Activated T-helper 17 cell treated with anti-CD3 and anti-CD28 coated beads, Interleukin-2, amount 50 U/mL, for 72 hours (primary cell): ENCODE data around the gene POLD4. TPM values are rescaled to one million over a fixed set of nuclear protein-coding genes. Genes with fewer than 3 reads are reported as not detected.

Source experiments
- ATAC-seq: fragments of 150-1000 bp; cut with Tn5 transposase; replicated peaks from 2 replicates; pipeline ENCODE4 v1.10.0; 2021; ENCODE audit warnings: mild to moderate bottlenecking, moderate library complexity
- H3K27ac Mint-ChIP-seq: one replicate; pipeline ENCODE4 v1.8.0; 2022; ENCODE audit warnings: mixed read lengths
- H3K27me3 Mint-ChIP-seq: one replicate; pipeline ENCODE4 v1.8.0; 2022; ENCODE audit warnings: mixed read lengths
- H3K36me3 Mint-ChIP-seq: one replicate; pipeline ENCODE4 v1.8.0; 2022; ENCODE audit warnings: low read depth, mild to moderate bottlenecking, mixed read lengths
- H3K4me1 Mint-ChIP-seq: one replicate; pipeline ENCODE4 v1.8.0; 2022; ENCODE audit warnings: mixed read lengths
- H3K4me3 Mint-ChIP-seq: one replicate; pipeline ENCODE4 v1.8.0; 2022; ENCODE audit warnings: mild to moderate bottlenecking, mixed read lengths
- H3K9me3 Mint-ChIP-seq: one replicate; pipeline ENCODE4 v1.8.0; 2022; ENCODE audit warnings: mixed read lengths
- total RNA-seq, 2 donors: library from RNA; stranded (reverse); gene quantifications; one replicate each; pipeline ENCODE4 v1.2.3, GENCODE V29; 2022

Gene POLD4
- total RNA-seq, 2 donors from 2014 or later: 32.4 to 60.2 TPM

DNA sequence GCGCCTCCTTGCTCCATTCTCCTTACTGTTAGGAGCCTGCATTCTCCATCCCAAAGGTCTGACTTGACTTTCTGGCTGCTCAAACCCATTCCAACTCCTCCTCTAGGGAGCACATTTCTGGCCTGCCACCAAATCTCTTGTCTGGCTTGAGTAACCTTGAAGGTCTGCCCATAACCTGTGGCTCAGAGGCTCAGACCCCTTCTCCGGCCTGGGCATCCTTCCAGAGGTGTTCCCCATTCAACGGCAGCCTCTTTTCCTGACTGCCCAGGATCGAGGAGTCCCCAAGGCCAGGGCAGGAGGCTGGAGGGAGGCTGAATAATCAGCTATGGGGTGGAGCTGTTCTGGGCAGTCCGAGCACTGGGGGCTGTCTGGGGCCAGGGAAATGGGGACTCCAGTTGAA is 40.6 kb upstream of the POLD4 start:
- Mint-ChIP-seq H3K4me1 (peaks cover 24% of the 10 kb centered on the region), H3K9me3 (no peaks in the 10 kb centered on the region), H3K27me3 (no peaks in the 10 kb centered on the region), H3K4me3 (peak overlapping the region; percentile 89), H3K36me3 (peaks cover 57% of the 10 kb centered on the region), H3K27ac (no peak overlapping the region)
- ATAC-seq: no peak

DNA sequence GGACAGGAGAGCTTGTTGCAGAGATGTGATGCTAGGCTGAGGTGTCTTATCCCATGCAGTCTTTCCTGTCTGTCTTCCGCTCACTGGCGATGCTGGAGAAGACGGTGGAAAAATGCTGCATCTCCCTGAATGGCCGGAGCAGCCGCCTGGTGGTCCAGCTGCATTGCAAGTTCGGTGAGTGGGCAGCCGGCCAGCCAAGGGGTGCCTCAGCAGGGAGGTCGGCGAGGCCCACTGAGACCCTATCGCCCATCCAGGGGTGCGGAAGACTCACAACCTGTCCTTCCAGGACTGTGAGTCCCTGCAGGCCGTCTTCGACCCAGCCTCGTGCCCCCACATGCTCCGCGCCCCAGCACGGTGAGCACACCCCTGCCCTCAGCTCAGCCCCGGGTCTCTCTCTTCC is 40.1 kb upstream of the POLD4 start:
- Mint-ChIP-seq H3K36me3 (peaks cover 51% of the 10 kb centered on the region), H3K4me3 (peak overlapping the region; percentile 89), H3K27ac (no peak overlapping the region), H3K9me3 (no peaks in the 10 kb centered on the region), H3K27me3 (no peaks in the 10 kb centered on the region), H3K4me1 (peaks cover 25% of the 10 kb centered on the region)
- no peak for ATAC-seq

DNA sequence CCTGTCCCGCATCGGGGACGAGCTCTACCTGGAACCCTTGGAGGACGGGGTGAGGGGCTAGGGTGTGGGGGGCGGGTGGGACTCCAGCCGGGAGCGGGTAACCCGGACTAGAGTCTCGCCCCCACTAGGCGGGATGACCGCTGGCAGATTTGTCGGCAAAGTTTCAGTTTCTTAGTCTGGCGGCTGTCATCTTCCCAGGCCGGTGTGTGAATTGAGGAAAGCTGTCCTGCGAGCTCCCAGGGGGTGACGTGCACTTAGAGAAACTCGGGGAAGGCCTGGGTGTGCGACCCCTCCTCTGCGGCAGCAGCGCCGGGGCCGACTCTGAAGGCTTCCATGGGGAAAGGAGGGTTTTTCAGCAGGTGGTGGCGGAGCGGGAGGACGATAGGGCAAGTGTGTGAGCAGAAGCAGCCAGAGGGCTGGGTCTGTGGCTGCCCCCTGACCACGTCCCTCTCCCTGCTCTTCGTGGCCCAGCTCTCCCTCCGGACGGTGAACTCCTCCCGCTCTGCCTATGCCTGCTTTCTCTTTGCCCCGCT is 38.9 kb upstream of the POLD4 start:
- Mint-ChIP-seq H3K4me3 (peak overlapping the region; percentile 89), H3K4me1 (peaks cover 19% of the 10 kb centered on the region), H3K27me3 (no peaks in the 10 kb centered on the region), H3K9me3 (no peaks in the 10 kb centered on the region), H3K27ac (peak overlapping the region; percentile 86), H3K36me3 (peaks cover 40% of the 10 kb centered on the region)
- ATAC-seq: peak; percentile 23

DNA sequence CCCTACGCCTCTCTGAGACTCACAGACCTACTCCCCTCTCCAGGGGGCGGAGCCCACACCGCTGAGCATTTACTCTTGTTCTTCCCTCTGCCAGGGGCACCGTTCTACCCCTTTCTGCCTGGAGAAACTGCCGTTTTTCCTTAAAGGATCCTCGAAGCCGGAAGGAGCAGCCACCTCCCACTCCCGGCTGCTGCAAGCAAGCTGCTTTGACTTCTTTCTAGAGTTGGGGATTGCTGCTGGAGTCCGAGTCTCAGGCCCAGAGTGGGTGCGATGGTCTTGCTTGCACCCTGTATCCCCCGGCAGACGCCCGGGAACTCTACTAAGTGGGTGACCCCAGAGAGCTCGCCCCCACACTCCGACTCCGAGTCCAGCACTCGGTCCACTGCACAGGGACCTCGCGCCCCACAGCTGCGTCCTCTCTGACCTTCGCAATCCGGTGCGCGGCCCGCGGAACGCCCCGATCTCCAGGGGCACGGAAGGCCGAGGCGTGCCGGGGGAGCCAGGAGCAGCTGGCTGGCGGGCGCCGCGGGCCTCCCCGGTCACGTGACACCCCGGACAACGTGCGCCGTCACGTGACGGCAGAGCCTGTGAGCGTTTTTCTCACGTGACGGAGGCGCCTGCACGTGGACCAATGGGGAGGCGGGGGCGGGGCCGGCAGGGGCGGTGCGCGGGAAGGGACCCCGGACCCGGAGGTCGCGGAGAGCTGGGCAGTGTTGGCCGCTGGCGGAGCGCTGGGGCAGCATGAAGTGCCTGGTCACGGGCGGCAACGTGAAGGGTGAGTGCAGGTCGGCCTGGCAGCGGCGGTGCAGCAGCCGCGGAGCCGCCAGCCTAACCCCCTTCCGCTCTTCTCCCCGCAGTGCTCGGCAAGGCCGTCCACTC is 38.2 kb upstream of the POLD4 start, which contains the start of gene RAD9A:
Gene RAD9A (plus strand): TSS at position 683 of the 879 bp plus-strand sequence. CDS start 59 bp downstream, at position 742.
- H3K27ac Mint-ChIP-seq: peak within 1 kb of the TSS; percentile 88
- H3K27me3 Mint-ChIP-seq: no peaks in the 10 kb centered on the region
- peak; percentile 83 for ATAC-seq
- H3K4me3 Mint-ChIP-seq: peak within 1 kb of the TSS; percentile 89
- H3K9me3 Mint-ChIP-seq: no peaks in the 10 kb centered on the region
- peaks cover 33% of the 10 kb centered on the region for H3K36me3 Mint-ChIP-seq
- H3K4me1 Mint-ChIP-seq: peaks cover 15% of the 10 kb centered on the region

DNA sequence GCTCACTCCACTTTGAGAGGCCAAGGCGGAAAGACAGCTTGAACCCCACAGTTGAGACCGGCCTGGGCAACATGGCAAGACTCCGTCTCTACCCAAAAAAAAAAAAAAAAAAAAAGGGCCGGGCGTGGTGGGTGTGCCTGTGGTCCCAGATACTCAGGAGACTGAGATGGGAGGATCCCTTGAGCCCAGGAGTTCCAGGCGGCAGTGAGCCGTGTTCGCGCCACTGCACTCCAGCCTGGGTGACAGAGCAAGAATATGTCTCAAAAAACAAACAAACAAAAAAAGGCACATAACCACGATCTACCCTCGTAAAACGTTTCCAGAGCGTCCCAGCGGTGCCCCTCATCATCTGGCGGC is 37.6 kb upstream of the POLD4 start:
- ATAC-seq: no peak
- peak overlapping the region; percentile 88 for H3K27ac Mint-ChIP-seq
- peak overlapping the region; percentile 89 for H3K4me3 Mint-ChIP-seq
- H3K27me3 Mint-ChIP-seq: no peaks in the 10 kb centered on the region
- peaks cover 15% of the 10 kb centered on the region for H3K4me1 Mint-ChIP-seq
- no peaks in the 10 kb centered on the region for H3K9me3 Mint-ChIP-seq
- peaks cover 27% of the 10 kb centered on the region for H3K36me3 Mint-ChIP-seq

DNA sequence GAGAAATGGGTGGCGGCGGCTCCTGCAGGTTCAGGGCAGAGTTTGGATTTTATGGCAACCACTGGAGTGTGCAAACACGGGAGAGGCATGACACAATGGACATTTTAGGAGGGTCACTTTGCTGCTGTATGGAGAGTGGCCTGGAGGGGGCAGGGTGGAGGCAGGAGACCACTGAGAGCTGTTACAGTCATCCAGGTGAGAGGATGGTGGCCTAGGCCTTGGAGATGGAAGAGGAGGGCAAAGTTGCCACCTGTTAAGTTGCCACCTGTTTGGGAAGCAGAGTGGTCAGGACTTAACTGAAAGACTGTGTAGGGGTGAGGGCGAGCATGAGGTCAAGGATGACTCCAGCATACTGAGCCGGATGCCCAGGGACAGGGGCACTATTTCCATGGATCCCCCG is 36.1 kb upstream of the POLD4 start:
- Mint-ChIP-seq H3K4me1 (peaks cover 15% of the 10 kb centered on the region), H3K4me3 (peak overlapping the region; percentile 70), H3K9me3 (no peaks in the 10 kb centered on the region), H3K27ac (peak overlapping the region; percentile 74), H3K36me3 (peaks cover 18% of the 10 kb centered on the region), H3K27me3 (no peaks in the 10 kb centered on the region)
- ATAC-seq: peak; percentile 58

DNA sequence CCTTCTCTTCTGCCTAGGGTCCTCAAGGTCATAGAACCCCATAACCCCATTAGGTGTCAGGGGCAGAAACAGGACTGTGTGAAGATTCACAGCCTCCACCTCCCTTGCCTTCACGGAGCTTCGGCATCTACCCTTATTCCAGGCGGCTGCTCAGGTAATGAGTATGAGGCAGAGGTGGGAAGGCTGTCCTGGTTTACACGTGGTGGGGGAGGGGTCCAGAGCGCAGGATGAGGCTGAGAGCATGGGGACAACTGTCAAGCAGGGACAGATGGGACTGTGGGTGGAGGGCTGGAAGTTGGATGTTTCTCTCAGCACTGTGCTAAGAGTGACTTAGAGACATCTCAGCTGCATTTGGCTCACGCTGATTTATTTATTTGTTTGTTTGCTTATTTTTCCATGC is 34.2 kb upstream of the POLD4 start:
- no peaks in the 10 kb centered on the region for H3K9me3 Mint-ChIP-seq
- no peak overlapping the region for H3K27ac Mint-ChIP-seq
- H3K4me3 Mint-ChIP-seq: no peak overlapping the region
- H3K27me3 Mint-ChIP-seq: no peaks in the 10 kb centered on the region
- H3K4me1 Mint-ChIP-seq: peaks cover 13% of the 10 kb centered on the region
- H3K36me3 Mint-ChIP-seq: peaks cover 4% of the 10 kb centered on the region
- no peak for ATAC-seq

DNA sequence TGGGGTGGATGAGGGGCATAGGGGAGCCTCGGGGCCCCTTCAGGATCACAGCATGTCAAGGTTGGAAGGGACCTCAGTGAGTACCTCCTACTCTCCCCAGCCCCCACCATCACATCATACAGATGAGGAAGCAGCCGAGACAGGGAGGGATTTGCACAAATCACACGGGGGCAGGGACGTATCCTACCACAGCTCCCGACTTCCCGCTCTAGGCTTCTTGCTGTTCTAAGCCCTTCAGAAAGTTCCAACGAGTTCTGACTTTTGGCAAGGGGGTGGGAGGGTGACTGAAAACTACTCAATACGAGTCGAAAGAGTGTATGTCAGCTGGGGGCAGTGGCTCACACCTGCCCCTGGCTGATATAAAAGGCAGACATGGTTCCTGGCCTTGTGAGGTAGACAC is 33.7 kb upstream of the POLD4 start:
- ATAC-seq: no peak
- H3K27ac Mint-ChIP-seq: no peak overlapping the region
- H3K36me3 Mint-ChIP-seq: no peaks in the 10 kb centered on the region
- H3K27me3 Mint-ChIP-seq: no peaks in the 10 kb centered on the region
- H3K4me3 Mint-ChIP-seq: no peak overlapping the region
- H3K9me3 Mint-ChIP-seq: no peaks in the 10 kb centered on the region
- peaks cover 15% of the 10 kb centered on the region for H3K4me1 Mint-ChIP-seq

DNA sequence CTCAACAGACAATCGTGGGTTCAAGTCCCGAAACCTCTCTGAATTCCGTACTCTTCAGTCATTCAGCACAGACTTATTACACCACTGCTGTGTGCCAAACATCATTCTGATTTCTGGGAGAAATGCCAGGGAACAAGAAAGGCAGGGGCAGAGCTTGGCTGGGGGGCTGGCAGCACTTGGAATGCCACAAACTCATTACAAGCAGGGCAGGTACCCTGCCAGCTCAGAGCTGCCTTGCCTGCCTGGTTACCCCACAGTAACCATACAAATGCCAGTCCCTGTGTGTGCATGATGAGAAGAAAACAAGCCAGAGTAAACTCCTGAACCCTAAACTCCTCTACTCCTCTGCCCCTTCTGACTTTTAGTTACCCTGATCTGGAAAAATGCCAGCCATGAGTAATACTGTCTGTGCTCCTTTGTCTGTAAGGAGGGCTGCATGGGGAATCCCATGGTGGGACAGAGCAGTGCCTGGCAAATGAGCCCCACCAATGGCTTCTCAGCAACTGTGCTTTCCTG is 31.6 kb upstream of the POLD4 start:
- Mint-ChIP-seq H3K4me1 (peaks cover 15% of the 10 kb centered on the region), H3K36me3 (no peaks in the 10 kb centered on the region), H3K27me3 (no peaks in the 10 kb centered on the region), H3K4me3 (no peak overlapping the region), H3K27ac (no peak overlapping the region), H3K9me3 (no peaks in the 10 kb centered on the region)
- ATAC-seq: no peak

DNA sequence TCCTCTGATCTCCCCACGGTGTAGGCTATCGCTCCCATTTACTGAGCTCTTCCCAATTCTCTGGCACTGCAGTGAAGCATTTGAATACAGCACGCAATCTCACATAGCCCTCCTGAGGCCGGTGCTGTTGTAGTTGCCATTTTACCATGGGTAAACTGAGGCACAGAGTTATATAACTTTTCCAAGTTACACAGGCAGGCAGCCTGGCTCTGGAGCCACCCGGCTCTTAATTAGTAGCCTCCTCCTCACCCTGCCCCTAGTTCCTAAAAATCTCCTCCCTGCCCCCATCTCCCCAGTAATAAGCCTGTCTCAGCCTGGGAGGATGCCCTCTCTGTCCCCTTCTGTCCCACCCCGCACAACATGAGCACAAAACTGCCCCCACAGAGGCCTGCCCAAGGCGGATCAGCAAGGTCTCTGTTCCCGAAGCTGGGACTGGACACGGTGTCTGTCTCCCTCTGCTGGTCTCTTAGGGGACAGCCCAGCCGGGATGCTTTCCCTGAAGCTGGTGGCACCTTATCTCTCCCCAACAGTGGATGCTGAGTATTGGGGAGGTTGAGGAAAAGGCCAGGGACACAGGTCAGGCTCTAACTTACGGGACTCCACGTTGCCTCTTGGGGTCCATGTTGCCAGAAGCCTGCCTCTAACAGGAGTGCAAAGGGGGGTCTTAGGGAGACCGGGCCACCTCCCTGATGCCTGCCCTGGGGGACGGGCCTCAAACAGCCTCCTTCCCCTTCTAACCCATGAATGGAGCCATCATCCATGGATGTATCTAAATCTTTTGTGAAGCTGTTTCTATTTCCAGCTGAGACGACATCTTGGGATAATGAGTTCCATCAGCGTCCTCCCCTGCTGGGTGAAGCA is 29.2 kb upstream of the POLD4 start:
- no peak overlapping the region for H3K4me3 Mint-ChIP-seq
- peaks cover 5% of the 10 kb centered on the region for H3K4me1 Mint-ChIP-seq

DNA sequence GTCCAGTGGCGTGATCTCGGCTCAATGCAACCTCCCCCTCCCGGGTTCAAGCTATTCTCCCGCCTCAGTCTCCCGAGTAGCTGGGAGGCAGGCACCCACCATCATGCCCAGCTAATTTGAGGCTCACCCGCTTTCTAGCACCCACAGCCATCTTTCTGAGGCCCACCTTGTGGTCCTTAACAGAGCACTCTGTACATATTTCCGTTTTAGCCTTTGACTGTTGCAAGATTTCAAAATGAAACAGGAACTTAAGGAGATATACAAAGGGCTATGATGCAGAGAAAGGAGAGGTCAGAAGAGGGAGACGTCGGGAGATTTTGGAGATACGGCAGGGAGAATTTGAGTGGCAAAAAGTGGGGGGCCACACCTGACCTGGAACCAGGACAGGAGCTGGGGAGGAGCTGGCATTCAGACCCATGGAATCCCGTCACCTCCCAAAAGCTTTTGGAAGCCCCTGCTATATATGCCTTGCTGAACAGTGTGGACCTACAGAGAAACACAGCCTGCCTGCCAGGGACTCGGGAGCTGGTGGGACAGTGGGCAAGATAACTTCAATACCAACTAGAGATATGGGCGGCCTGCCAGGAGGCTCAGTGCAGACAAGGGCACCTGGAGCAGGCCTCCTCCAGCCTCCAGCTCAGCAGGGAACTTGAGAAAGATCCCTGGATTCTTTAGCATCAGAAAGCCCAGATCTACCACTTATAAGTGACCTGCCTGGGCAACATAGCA is 28.1 kb upstream of the POLD4 start:
- Mint-ChIP-seq H3K4me3 (no peak overlapping the region), H3K36me3 (no peaks in the 10 kb centered on the region), H3K4me1 (peaks cover 5% of the 10 kb centered on the region), H3K27ac (no peak overlapping the region), H3K9me3 (no peaks in the 10 kb centered on the region), H3K27me3 (no peaks in the 10 kb centered on the region)
- no peak for ATAC-seq

More for the DNA sequence above, 29.2 kb upstream of the POLD4 start:
- H3K27me3 Mint-ChIP-seq: no peaks in the 10 kb centered on the region
- no peaks in the 10 kb centered on the region for H3K36me3 Mint-ChIP-seq
- peak overlapping the region; percentile 6 for H3K27ac Mint-ChIP-seq
- no peaks in the 10 kb centered on the region for H3K9me3 Mint-ChIP-seq
- ATAC-seq: peak; percentile 97

DNA sequence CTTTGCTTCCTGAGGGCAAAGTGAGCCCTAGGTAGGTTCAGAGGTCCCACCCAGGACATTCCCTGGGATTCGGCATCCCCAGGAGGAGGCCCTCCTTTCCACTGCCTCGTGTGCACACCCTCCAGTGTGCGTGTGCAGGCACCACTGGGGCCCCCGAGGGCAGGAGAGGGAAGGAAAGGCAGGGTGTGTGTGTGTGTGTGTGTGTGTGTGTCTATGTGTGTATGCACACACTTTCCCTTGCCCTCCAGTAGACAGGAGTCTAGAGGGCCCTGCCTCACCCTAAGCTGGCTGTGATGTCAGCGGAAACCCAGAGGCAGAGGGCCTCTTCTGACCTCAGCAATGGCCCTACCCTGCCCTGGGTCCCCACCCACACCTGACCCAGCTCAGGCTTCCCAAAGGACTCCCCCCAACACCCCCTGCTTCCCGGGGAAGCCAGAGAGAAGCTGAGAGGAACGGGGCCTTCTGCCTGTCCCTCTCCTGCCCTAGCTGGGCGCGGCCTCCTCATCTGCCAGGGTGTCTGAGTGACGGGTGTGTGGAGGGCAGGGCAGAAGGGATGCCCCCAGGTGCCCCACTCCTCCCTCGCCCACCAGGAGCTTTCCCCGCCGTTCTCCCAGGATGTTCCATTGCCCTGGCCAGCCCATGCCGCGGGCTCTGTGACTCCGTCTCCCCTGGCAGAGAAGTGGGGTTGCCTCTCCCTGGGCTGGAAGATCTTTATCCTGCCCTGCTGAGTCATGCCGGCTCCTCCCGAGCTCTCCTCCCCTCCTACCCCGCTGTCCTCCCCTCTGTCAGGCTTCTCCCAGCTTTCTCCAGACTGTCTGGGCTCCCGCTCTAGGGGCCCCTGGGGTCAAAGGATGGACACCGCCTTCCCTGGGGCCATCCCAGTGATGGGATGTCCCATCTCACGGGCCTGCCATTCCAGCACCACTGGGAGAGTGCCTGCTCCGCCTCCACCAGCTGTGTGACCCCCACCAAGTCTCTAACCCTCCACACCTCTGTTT is 26.0 kb upstream of the POLD4 start:
- H3K27me3 Mint-ChIP-seq: no peaks in the 10 kb centered on the region
- ATAC-seq: no peak
- no peak overlapping the region for H3K4me3 Mint-ChIP-seq
- peak overlapping the region; percentile 7 for H3K27ac Mint-ChIP-seq
- no peaks in the 10 kb centered on the region for H3K9me3 Mint-ChIP-seq
- peaks cover 7% of the 10 kb centered on the region for H3K4me1 Mint-ChIP-seq
- no peaks in the 10 kb centered on the region for H3K36me3 Mint-ChIP-seq

DNA sequence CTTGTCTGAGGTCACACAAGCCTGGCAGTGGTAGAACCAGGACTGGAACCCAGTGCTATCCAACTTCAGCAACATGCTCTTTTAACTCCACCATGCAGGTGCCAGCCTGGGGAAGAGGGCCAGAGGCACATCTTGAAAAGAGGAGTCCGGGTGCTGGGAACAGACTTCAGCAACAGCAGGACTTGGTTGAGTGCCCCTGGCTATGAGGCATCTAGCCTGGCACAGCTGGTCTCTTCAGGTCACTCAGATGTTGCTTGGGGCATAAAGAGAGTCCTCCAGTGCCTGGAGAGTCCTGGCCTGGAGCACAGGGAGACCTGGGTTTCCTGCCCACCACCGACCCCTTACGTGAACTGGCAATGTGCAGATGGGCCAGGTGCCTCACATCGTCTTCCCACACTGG is 25.2 kb upstream of the POLD4 start:
- no peaks in the 10 kb centered on the region for H3K27me3 Mint-ChIP-seq
- peak overlapping the region; percentile 7 for H3K27ac Mint-ChIP-seq
- no peaks in the 10 kb centered on the region for H3K9me3 Mint-ChIP-seq
- no peak for ATAC-seq
- no peaks in the 10 kb centered on the region for H3K36me3 Mint-ChIP-seq
- no peak overlapping the region for H3K4me3 Mint-ChIP-seq
- H3K4me1 Mint-ChIP-seq: peaks cover 13% of the 10 kb centered on the region
